Transverse colon (tissue), 4 donors: Measurements from ENCODE around the gene CTDSP2. TPM values are rescaled to one million over a fixed set of nuclear protein-coding genes. Genes with fewer than 3 reads are reported as not detected.
A peak's percentile ranks its signal among the peaks of the same experiment; 100 is the strongest.

Source experiments
- DNase-seq: peaks from one replicate; pipeline ENCODE4 v3.0.0-alpha.2; 2019
- H3K27ac ChIP-seq, 4 donors: fragments of 200-600 bp; sonication (generic); 2 replicates each; pipeline ENCODE4 v1.5.1; 2016 to 2018; ENCODE audit warnings: inconsistent platforms in 4 of 4
- H3K27me3 ChIP-seq: fragments of 200-600 bp; sonication (generic); 2 replicates; pipeline ENCODE4 v1.5.1; 2017; ENCODE audit warnings: inconsistent platforms
- H3K36me3 ChIP-seq, 4 donors: fragments of 200-600 bp; sonication (generic); 2 replicates each; pipeline ENCODE4 v1.5.1; 2017 to 2019; ENCODE audit warnings: inconsistent platforms in 4 of 4
- H3K4me1 ChIP-seq, 4 donors: fragments of 200-600 bp; sonication (generic); 2 replicates each; pipeline ENCODE4 v1.5.1; 2017 to 2020; ENCODE audit warnings: inconsistent platforms in 4 of 4
- H3K4me3 ChIP-seq, 4 donors: fragments of 200-600 bp; sonication (generic); 1 replicate in 1 of 4; 2 replicates in 3 of 4; pipeline versions ENCODE4 v1.5.1 to v1.6.1; 2017 to 2019; ENCODE audit warnings: inconsistent platforms in 4 of 4
- H3K9me3 ChIP-seq, 2 donors: fragments of 200-600 bp; sonication (generic); 2 replicates each; pipeline ENCODE4 v1.5.1; 2017 to 2019; ENCODE audit warnings: inconsistent platforms in 2 of 2
- EP300 ChIP-seq: sonication (generic); formaldehyde crosslinking; IDR thresholded peaks from one replicate; pipeline ENCODE4 v1.6.1; 2017; ENCODE audit warnings: antibody characterized with exemption, low read depth
- POLR2A ChIP-seq: fragments of 450-650 bp; IDR thresholded peaks from one replicate; pipeline ENCODE4 v1.6.1; 2016; ENCODE audit warnings: antibody characterized with exemption, mild to moderate bottlenecking, moderate library complexity
- POLR2AphosphoS5 ChIP-seq, 3 donors: sonication (generic); formaldehyde crosslinking; IDR thresholded peaks; one replicate each; pipeline ENCODE4 v1.6.1; 2016; ENCODE audit warnings: antibody characterized with exemption in 3 of 3
- WGBS, 2 donors: methylation state at CpG; one replicate each; pipeline ENCODE4 v1.1.5; 2018; ENCODE audit warnings: low coverage in 1 of 2; 5-methylcytosine and 5-hydroxymethylcytosine counted together
- in situ Hi-C, 4 donors: fragments of 200-750 bp; cut with MboI; loops; one replicate each; pipeline versions ENCODE4 v1.15.0 to v1.15.1; 2017; ENCODE audit warnings: low sequenced_read_pairs in 3 of 4, low pct_ligation_motif_present in 1 of 4, low pct_unique_long_range_greater_than_20kb in 1 of 4
- intact Hi-C: fragments of 100-400 bp; cut with DNase I; formaldehyde crosslinking; loops from one replicate; pipeline ENCODE4 v1.15.1; 2023; ENCODE audit warnings: low total_unique reads
- total RNA-seq, 4 donors: library from RNA; depleted of rRNA; stranded (reverse); fragments of >200 nt; gene quantifications; one replicate each; pipeline ENCODE4 v1.1.0, GENCODE V29; 2016
- TF ChIP-seq, protein P1 (sequence below), 5 experiments: fragments of 200-600 bp in 3 of 5; fragments of 450-650 bp in 2 of 5; sonication (generic) in 3 of 5; IDR thresholded peaks; 1 replicate in 2 of 5; 2 replicates in 3 of 5; pipeline ENCODE4 v1.5.1; 2016 to 2017; ENCODE audit warnings: antibody characterized with exemption in 5 of 5, inconsistent platforms in 3 of 5, mild to moderate bottlenecking in 2 of 5, moderate library complexity in 1 of 5

The CTDSP2 gene
- total RNA-seq, 4 donors from 2014 or later = 174 to 268 (median 231) TPM

GRCh38 chr12:57806677-57807076, 39.9 kb downstream of the CTDSP2 start:
- no peaks in the 10 kb centered on the region for H3K27me3 ChIP-seq
- peaks cover 0 to 14% (median 4%) of the 10 kb centered on the region in 4 donors for H3K36me3 ChIP-seq
- TF ChIP-seq, protein P1, sequence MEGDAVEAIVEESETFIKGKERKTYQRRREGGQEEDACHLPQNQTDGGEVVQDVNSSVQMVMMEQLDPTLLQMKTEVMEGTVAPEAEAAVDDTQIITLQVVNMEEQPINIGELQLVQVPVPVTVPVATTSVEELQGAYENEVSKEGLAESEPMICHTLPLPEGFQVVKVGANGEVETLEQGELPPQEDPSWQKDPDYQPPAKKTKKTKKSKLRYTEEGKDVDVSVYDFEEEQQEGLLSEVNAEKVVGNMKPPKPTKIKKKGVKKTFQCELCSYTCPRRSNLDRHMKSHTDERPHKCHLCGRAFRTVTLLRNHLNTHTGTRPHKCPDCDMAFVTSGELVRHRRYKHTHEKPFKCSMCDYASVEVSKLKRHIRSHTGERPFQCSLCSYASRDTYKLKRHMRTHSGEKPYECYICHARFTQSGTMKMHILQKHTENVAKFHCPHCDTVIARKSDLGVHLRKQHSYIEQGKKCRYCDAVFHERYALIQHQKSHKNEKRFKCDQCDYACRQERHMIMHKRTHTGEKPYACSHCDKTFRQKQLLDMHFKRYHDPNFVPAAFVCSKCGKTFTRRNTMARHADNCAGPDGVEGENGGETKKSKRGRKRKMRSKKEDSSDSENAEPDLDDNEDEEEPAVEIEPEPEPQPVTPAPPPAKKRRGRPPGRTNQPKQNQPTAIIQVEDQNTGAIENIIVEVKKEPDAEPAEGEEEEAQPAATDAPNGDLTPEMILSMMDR (IDR thresholded peaks at IDR 0.05) = no peak
- TF ChIP-seq EP300 (no peak), POLR2AphosphoS5 (IDR thresholded peaks at IDR 0.05) (no peak), POLR2A (no peak)
- no peak overlapping the region for H3K4me3 ChIP-seq
- no peak for DNase-seq
- no peaks in the 10 kb centered on the region for H3K9me3 ChIP-seq
- intact Hi-C loops = no loop called here
- in situ Hi-C loops = no loop called here
- H3K27ac ChIP-seq = no peak overlapping the region
- WGBS, 2 donors = 95% methylated on average over 3 of the region's 3 CpGs; no CpG with 5 or more reads in 1 of the 2 donors
- H3K4me1 ChIP-seq = peaks cover 0 to 3% (median 0%) of the 10 kb centered on the region in 4 donors

GRCh38 chr12:57803319-57803893, 43.1 kb downstream of the CTDSP2 start:
- DNase-seq = peak; percentile 32
- intact Hi-C loops = no loop called here
- in situ Hi-C loops = no loop called here
- no peak for TF ChIP-seq POLR2AphosphoS5 (IDR thresholded peaks at IDR 0.05)
- TF ChIP-seq, protein P1 (IDR thresholded peaks at IDR 0.05) = peak; percentile 69 to 76 (median 74)
- 60% methylated on average over 9 of the region's 9 CpGs; no CpG with 5 or more reads in 1 of the 2 donors for WGBS, 2 donors
- Histone ChIP-seq H3K27me3 (no peaks in the 10 kb centered on the region), H3K36me3 (peaks cover 0 to 32% (median 8%) of the 10 kb centered on the region in 4 donors), H3K27ac (no peak overlapping the region), H3K4me3 (no peak overlapping the region), H3K9me3 (no peaks in the 10 kb centered on the region), H3K4me1 (peaks cover 0 to 3% (median 0%) of the 10 kb centered on the region in 4 donors)

DNA sequence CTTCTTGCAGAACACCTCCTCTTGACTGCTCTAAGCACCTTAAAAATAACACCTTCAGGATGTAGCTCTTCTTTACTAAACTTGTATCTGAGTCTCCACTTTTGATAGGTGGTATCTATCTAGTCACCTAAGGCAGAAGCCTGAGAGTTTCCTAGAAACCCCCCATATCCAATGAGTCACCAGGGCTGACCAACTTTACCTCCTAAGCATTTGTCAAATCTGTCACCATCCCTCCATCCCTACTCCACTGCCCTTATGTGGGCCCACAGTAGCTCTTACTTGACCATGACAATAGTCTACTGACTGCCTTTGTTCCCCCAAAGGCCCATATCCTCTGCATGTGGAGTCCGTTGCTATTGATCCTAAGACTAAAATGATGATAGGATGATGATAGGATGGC, 43.9 kb downstream of the CTDSP2 start:
- H3K27me3 ChIP-seq = no peaks in the 10 kb centered on the region
- intact Hi-C loops = no loop called here
- H3K9me3 ChIP-seq = no peaks in the 10 kb centered on the region
- H3K4me3 ChIP-seq = no peak overlapping the region
- in situ Hi-C loops = no loop called here
- no peak for DNase-seq
- H3K4me1 ChIP-seq = peaks cover 0 to 9% (median 0%) of the 10 kb centered on the region in 4 donors
- peaks cover 0 to 32% (median 8%) of the 10 kb centered on the region in 4 donors for H3K36me3 ChIP-seq
- TF ChIP-seq POLR2AphosphoS5 (IDR thresholded peaks at IDR 0.05) = no peak
- 97% methylated on average over 1 of the region's 1 CpG; no CpG with 5 or more reads in 1 of the 2 donors for WGBS, 2 donors
- H3K27ac ChIP-seq = no peak overlapping the region

DNA sequence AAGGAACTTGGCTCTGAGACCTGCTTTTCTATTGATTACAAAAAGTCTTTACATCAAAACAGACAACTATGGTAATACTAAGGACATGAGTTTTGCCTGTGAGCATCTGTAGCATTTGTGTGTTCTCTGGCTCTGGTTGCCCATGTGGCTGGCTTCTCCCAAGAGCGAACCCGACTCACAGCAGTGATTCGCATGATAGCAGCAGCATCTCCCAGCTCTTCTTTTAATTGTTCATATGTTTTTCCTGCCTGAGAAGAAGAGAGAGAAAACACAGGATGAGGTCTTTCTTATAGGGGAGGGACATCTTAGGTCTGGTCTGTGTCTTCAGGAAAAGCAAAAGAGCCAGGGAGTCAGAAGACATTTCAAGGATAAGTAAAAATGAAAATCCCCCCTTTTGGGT, 45.6 kb downstream of the CTDSP2 start:
- Histone ChIP-seq H3K27me3 (no peaks in the 10 kb centered on the region), H3K36me3 (peaks cover 0 to 39% (median 16%) of the 10 kb centered on the region in 4 donors), H3K4me1 (peaks cover 0 to 9% (median 0%) of the 10 kb centered on the region in 4 donors), H3K27ac (no peak overlapping the region), H3K9me3 (no peaks in the 10 kb centered on the region), H3K4me3 (no peak overlapping the region)
- DNase-seq = no peak
- no peak for TF ChIP-seq EP300
- TF ChIP-seq POLR2A = no peak
- TF ChIP-seq POLR2AphosphoS5 (IDR thresholded peaks at IDR 0.05) = no peak
- TF ChIP-seq, protein P1 (IDR thresholded peaks at IDR 0.05) = no peak
- WGBS, 2 donors = 90 to 100% methylated on average over 2 to 3 of the region's 3 CpGs
- intact Hi-C loops (no loop called here), in situ Hi-C loops (no loop called here)

DNA sequence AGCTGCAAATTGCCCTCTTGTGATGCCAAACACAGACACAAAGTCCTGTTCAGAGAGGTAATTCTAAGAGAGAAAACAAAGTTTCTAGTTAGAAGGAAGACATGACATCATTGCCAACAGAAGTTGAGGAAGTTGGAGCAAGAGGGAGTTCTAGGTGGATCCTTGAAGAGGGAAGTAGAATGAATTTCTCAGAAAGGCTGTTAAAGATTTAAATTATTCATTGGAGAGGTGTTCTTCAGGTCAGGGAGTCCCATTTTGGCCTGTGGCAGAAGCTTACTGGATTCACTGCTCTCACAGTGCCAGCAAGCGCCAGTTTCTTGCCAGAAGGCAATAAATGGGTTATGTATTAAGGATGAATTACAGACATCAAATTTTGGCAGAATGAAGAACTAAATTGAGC, 48.6 kb downstream of the CTDSP2 start:
- intact Hi-C loops (no loop called here), in situ Hi-C loops (no loop called here)
- H3K36me3 ChIP-seq = peaks cover 0 to 60% (median 21%) of the 10 kb centered on the region in 4 donors
- TF ChIP-seq EP300 (no peak), POLR2A (no peak), POLR2AphosphoS5 (IDR thresholded peaks at IDR 0.05) (no peak)
- TF ChIP-seq, protein P1 (IDR thresholded peaks at IDR 0.05) = no peak
- H3K4me1 ChIP-seq = peaks cover 0 to 6% (median 0%) of the 10 kb centered on the region in 4 donors
- WGBS, 2 donors = 50 to 68% methylated on average over 1 of the region's 1 CpG
- H3K4me3 ChIP-seq = no peak overlapping the region
- no peak overlapping the region for H3K27ac ChIP-seq
- no peaks in the 10 kb centered on the region for H3K9me3 ChIP-seq
- H3K27me3 ChIP-seq = no peaks in the 10 kb centered on the region
- no peak for DNase-seq
